Peyer's patch (tissue), 4 donors: ENCODE measurements around the gene PBX4.

ENCODE experiments used
- POLR2A ChIP-seq, 2 donors: fragments of 450-650 bp; IDR thresholded peaks; one replicate each; pipeline ENCODE4 v1.5.1; 2017; ENCODE audit warnings: antibody characterized with exemption in 2 of 2, mild to moderate bottlenecking in 2 of 2, moderate library complexity in 2 of 2
- TF ChIP-seq, protein P1 (sequence below), 6 experiments: fragments of 450-650 bp in 4 of 6; fragments of 200-600 bp in 2 of 6; sonication (generic) in 1 of 6; IDR thresholded peaks; one replicate each; pipeline ENCODE4 v1.5.1; 2017 to 2019; ENCODE audit warnings: antibody characterized with exemption in 6 of 6, mild to moderate bottlenecking in 3 of 6, moderate library complexity in 1 of 6

- TF ChIP-seq, protein P1, sequence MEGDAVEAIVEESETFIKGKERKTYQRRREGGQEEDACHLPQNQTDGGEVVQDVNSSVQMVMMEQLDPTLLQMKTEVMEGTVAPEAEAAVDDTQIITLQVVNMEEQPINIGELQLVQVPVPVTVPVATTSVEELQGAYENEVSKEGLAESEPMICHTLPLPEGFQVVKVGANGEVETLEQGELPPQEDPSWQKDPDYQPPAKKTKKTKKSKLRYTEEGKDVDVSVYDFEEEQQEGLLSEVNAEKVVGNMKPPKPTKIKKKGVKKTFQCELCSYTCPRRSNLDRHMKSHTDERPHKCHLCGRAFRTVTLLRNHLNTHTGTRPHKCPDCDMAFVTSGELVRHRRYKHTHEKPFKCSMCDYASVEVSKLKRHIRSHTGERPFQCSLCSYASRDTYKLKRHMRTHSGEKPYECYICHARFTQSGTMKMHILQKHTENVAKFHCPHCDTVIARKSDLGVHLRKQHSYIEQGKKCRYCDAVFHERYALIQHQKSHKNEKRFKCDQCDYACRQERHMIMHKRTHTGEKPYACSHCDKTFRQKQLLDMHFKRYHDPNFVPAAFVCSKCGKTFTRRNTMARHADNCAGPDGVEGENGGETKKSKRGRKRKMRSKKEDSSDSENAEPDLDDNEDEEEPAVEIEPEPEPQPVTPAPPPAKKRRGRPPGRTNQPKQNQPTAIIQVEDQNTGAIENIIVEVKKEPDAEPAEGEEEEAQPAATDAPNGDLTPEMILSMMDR (IDR thresholded peaks at IDR 0.05): no peak
- no peak for TF ChIP-seq POLR2A (IDR thresholded peaks at IDR 0.05)
Measured at GRCh38 chr19:19530889-19531288, 87.6 kb downstream of the PBX4 start.
